ENCODE data around the gene POLR1A.

Gene POLR1A

GRCh38 chr2:86056590-86057331, 48.9 kb downstream of the POLR1A start:
- DNase-seq, result no peak

GRCh38 chr2:86055314-86055713, 50.4 kb downstream of the POLR1A start:
- no peak for DNase-seq

GRCh38 chr2:86054535-86055082, 51.1 kb downstream of the POLR1A start:
- no peak for DNase-seq

- no peak for DNase-seq
Observed at GRCh38 chr2:86053166-86053565, 52.5 kb downstream of the POLR1A start.

GRCh38 chr2:86052676-86053075, 53.0 kb downstream of the POLR1A start:
- no peak for DNase-seq

- no peak for DNase-seq
Observed at GRCh38 chr2:86052265-86052664, 53.4 kb downstream of the POLR1A start.

- DNase-seq, result no peak
Observed at GRCh38 chr2:86050301-86050700, 55.4 kb downstream of the POLR1A start.

- no peak for DNase-seq
Observed at GRCh38 chr2:86049529-86049928, 56.2 kb downstream of the POLR1A start.

GRCh38 chr2:86048888-86049287, 56.8 kb downstream of the POLR1A start:
- no peak for DNase-seq

GRCh38 chr2:86048383-86048701, 57.3 kb downstream of the POLR1A start:
- no peak for DNase-seq

- DNase-seq, result no peak
Observed at GRCh38 chr2:86047575-86048382, 57.9 kb downstream of the POLR1A start.

- DNase-seq, result no peak
Observed at GRCh38 chr2:86045541-86045940, 60.1 kb downstream of the POLR1A start.

GRCh38 chr2:86044614-86045013, 61.1 kb downstream of the POLR1A start:
- DNase-seq, result no peak

GRCh38 chr2:86044045-86044444, 61.6 kb downstream of the POLR1A start:
- no peak for DNase-seq

GRCh38 chr2:86042256-86043168, 63.2 kb downstream of the POLR1A start:
- DNase-seq, result no peak

- DNase-seq, result no peak
Observed at GRCh38 chr2:86039963-86040655, 65.6 kb downstream of the POLR1A start.

GRCh38 chr2:86039178-86039962, 66.3 kb downstream of the POLR1A start:
- DNase-seq, result no peak

- no peak for DNase-seq
Observed at GRCh38 chr2:86038291-86039081, 67.2 kb downstream of the POLR1A start.

- no peak for DNase-seq
Observed at GRCh38 chr2:86037795-86038192, 67.9 kb downstream of the POLR1A start.

- no peak for DNase-seq
Observed at GRCh38 chr2:86037141-86037794, 68.4 kb downstream of the POLR1A start.
